GM18870 (cell line): ENCODE data around the gene SPTAN1.
"Not testable (repeated sequence)": the region's sequence is repeated elsewhere in the genome, so short reads cannot be mapped to it uniquely, and the experiment has no call there.

ENCODE experiments used
- ATAC-seq: cut with Tn5 transposase; IDR thresholded peaks from one replicate; pipeline ENCODE4 v1.9.1; 2021; ENCODE audit warnings: moderate library complexity; ENCODE audit not compliant: unreplicated experiment

The SPTAN1 gene

GRCh38 chr9:128552153-128552743 is at the start of gene SPTAN1:
Gene SPTAN1 (plus strand): TSS chr9:128552587. CDS start chr9:128566741, 14,154 bp downstream.
- peak; percentile 55 for ATAC-seq

GRCh38 chr9:128503415-128503825 is 49.0 kb upstream of the SPTAN1 start:
- not testable (repeated sequence) for ATAC-seq

- no peak for ATAC-seq
Measured at GRCh38 chr9:128503870-128504269, 48.5 kb upstream of the SPTAN1 start.

GRCh38 chr9:128504485-128505413 is 47.6 kb upstream of the SPTAN1 start, which contains the start of gene GLE1:
Gene GLE1 (plus strand): TSS chr9:128504719. CDS start chr9:128504806, 87 bp downstream.
- ATAC-seq: peak; percentile 55

- ATAC-seq: no peak
Measured at GRCh38 chr9:128505414-128505765, 47.0 kb upstream of the SPTAN1 start.

GRCh38 chr9:128505906-128506305 is 46.5 kb upstream of the SPTAN1 start:
- not testable (repeated sequence) for ATAC-seq

GRCh38 chr9:128512820-128513219 is 39.6 kb upstream of the SPTAN1 start:
- ATAC-seq: no peak

- no peak for ATAC-seq
Measured at GRCh38 chr9:128521956-128522355, 30.4 kb upstream of the SPTAN1 start.

GRCh38 chr9:128523199-128523925 is 29.0 kb upstream of the SPTAN1 start:
- no peak for ATAC-seq

GRCh38 chr9:128526720-128527119 is 25.7 kb upstream of the SPTAN1 start:
- ATAC-seq: no peak

GRCh38 chr9:128528445-128529160 is 23.8 kb upstream of the SPTAN1 start:
- no peak for ATAC-seq

GRCh38 chr9:128529191-128529590 is 23.2 kb upstream of the SPTAN1 start:
- no peak for ATAC-seq

- ATAC-seq: no peak
Measured at GRCh38 chr9:128532581-128532980, 19.8 kb upstream of the SPTAN1 start.

GRCh38 chr9:128540634-128541360 is 11.6 kb upstream of the SPTAN1 start:
- no peak for ATAC-seq

- no peak for ATAC-seq
Measured at GRCh38 chr9:128546504-128546903, 5.9 kb upstream of the SPTAN1 start.

GRCh38 chr9:128548876-128549275 is 3.5 kb upstream of the SPTAN1 start:
- no peak for ATAC-seq

GRCh38 chr9:128550226-128550625 is 2.2 kb upstream of the SPTAN1 start:
- no peak for ATAC-seq

- ATAC-seq: no peak
Measured at GRCh38 chr9:128550770-128551656, 1.4 kb upstream of the SPTAN1 start.

- peak; percentile 30 for ATAC-seq
Measured at GRCh38 chr9:128551657-128552152, 682 bp upstream of the SPTAN1 start.
